ENCODE data around the gene RAD51B.

RAD51B gene

GRCh38 chr14:68386446-68386845 is 566.9 kb downstream of the RAD51B start:
- no peak for TF ChIP-seq CTCF (IDR thresholded peaks at IDR 0.05)

- TF ChIP-seq CTCF (IDR thresholded peaks at IDR 0.05): no peak
Measured at GRCh38 chr14:68386950-68387779, 567.6 kb downstream of the RAD51B start.

- no peak for TF ChIP-seq CTCF (IDR thresholded peaks at IDR 0.05)
Measured at GRCh38 chr14:68389943-68390342, 570.4 kb downstream of the RAD51B start.

DNA sequence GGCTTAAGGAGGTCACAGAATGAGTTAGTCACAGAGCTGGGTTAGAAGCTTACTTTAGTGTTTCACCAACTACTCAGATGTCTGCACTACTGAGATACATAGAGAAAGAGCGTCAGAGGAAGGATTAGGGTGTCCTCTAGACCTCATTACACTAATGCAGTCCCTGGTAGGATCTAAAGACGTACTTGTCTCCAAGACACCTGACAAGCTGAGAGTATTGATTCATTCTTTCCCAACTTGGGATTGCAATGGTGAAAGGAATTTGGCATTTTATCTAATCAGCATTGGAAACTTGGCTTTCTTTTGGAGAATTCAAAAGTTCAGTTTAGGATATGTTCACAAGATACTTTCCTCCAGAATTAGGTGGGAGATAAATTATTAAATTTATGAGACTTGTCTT is 571.2 kb downstream of the RAD51B start:
- no peak for TF ChIP-seq CTCF (IDR thresholded peaks at IDR 0.05)

DNA sequence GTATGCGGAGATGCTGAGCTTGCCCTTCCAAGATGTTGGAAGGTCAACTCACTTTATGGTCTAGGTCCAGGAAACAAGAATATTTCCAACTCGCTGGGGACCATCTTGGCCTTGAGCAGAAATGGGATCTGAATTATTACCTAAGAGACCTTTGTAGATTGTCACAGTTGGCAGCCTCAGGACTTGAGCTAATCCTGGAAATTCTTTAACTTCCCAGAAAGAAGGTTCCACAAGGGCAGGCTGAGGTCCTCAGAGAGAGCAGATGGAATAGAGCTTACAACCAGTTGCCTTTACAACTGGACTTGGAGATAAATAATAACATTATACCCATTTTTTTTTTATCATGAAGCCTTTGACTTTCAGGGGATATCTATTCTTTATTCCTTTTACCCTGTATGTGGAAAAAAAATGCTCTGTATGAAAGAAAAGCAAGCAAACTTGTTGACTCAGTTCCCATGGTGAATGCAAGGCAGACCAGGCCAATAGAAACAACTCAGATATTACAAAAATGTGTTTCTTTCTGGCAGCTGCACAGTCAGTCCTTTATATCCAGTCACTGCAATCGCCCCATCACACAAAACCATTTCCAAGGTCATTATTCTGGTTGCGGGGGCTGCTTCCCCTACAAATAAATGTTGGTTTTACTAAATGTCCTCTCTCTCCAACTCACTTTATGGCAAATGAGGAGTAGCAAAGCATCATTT is 571.9 kb downstream of the RAD51B start:
- no peak for TF ChIP-seq CTCF (IDR thresholded peaks at IDR 0.05)

DNA sequence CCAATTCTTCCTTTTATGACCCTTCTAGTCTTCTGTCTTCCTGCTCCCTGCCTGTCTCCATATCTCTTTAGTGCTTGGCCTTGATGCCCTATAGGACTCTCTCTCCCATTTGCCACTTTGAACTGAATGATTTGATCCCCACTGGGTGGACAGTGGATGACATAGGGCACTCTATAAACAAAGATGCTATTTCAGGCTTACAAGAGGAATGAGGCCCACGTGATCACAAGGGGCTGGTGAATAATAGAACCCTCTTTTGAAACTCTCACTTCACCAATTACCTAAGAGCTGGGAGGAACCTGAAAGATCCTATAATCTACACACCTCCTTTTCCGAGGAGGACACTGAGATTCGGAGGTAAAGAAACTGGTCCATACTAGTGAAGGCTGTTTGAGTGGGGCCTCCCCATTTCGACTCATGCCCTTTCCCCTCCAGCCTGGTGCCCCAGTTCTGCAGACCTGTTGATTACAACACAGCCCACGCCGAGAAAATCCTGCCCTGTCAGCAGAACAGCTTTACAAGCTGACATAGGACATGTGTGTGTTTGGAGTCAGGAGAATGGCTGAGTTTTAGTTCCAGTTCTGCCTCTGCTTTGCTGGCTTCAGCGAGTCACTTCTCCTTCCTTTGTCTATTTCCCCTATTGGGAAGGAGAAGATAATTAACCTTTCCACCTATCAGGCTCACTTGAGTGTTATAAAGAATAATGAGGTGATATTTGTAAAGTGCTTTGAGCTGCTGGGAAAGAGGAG is 573.0 kb downstream of the RAD51B start:
- no peak for TF ChIP-seq CTCF (IDR thresholded peaks at IDR 0.05)

DNA sequence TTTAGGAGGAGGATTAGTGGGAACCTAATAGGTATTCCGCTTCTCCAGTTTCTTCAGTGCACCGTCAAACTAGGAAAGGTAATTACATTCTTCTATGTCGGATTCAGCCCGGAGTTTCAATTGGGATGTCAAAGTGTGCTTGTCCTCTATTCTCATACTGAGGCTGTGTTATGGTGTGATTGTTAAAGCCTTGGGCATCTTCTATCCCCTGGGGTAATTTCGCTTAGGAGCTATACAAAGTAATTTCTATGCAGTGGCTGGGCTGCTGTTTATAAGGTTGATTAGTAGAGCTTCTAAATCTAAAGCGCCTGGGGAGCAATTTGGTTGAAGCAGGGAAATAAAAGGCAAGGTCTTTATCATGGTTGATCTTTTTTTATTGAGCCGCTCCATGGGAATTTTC is 573.7 kb downstream of the RAD51B start:
- TF ChIP-seq CTCF (IDR thresholded peaks at IDR 0.05): no peak
